Gastrocnemius medialis (tissue), 4 donors: ENCODE results near the gene PLCB1.

Experiments
- CTCF ChIP-seq, 5 experiments: fragments of 450-650 bp in 3 of 5; fragments of 200-600 bp in 2 of 5; sonication (generic) in 2 of 5; IDR thresholded peaks in 4 of 5; conservative IDR thresholded peaks in 1 of 5; 1 replicate in 4 of 5; 2 replicates in 1 of 5; pipeline ENCODE4 v1.5.1; 2016 to 2019; ENCODE audit warnings: antibody characterized with exemption in 5 of 5, mild to moderate bottlenecking in 3 of 5, moderate library complexity in 3 of 5
- POLR2A ChIP-seq, 2 donors: fragments of 450-650 bp; IDR thresholded peaks; one replicate each; pipeline ENCODE4 v1.6.1; 2017; ENCODE audit warnings: antibody characterized with exemption in 2 of 2, mild to moderate bottlenecking in 2 of 2, moderate library complexity in 2 of 2

- TF ChIP-seq CTCF (IDR thresholded peaks at IDR 0.05 in 4 of 5, conservative IDR thresholded peaks at IDR 0.05 in 1 of 5) (no peak), POLR2A (IDR thresholded peaks at IDR 0.05) (no peak)
These were observed 373.6 kb downstream of the PLCB1 start for GRCh38 chr20:8505476-8506200.
